Peyer's patch (tissue), 4 donors: ENCODE measurements around the gene RIOK3. TPM values are rescaled to one million over a fixed set of nuclear protein-coding genes. Genes with fewer than 3 reads are reported as not detected.
"Not testable (repeated sequence)": the region's sequence is repeated elsewhere in the genome, so short reads cannot be mapped to it uniquely, and the experiment has no call there.

Experiments
- DNase-seq, 3 donors: peaks; one replicate each; pipeline ENCODE4 v3.0.0-alpha.2; 2017 to 2019
- H3K27ac ChIP-seq, 4 donors: fragments of 200-600 bp; sonication (generic); one replicate each; pipeline ENCODE4 v1.5.1; 2016 to 2019
- H3K27me3 ChIP-seq, 2 donors: fragments of 200-600 bp; sonication (generic); one replicate each; pipeline ENCODE4 v1.5.1; 2019
- H3K36me3 ChIP-seq, 3 donors: fragments of 200-600 bp; sonication (generic); one replicate each; pipeline ENCODE4 v1.5.1; 2016 to 2019
- H3K4me1 ChIP-seq, 4 donors: fragments of 200-600 bp; sonication (generic); one replicate each; pipeline ENCODE4 v1.5.1; 2016 to 2019
- H3K4me3 ChIP-seq, 4 donors: fragments of 200-600 bp; sonication (generic); 1 replicate in 3 of 4; 2 replicates in 1 of 4; pipeline ENCODE4 v1.5.1; 2016 to 2019; ENCODE audit warnings: mild to moderate bottlenecking in 1 of 4
- H3K9me3 ChIP-seq, 4 donors: fragments of 200-600 bp; sonication (generic); one replicate each; pipeline ENCODE4 v1.5.1; 2016 to 2019; ENCODE audit warnings: mild to moderate bottlenecking in 1 of 4
- POLR2A ChIP-seq, 2 donors: fragments of 450-650 bp; IDR thresholded peaks; one replicate each; pipeline ENCODE4 v1.5.1; 2017; ENCODE audit warnings: antibody characterized with exemption in 2 of 2, mild to moderate bottlenecking in 2 of 2, moderate library complexity in 2 of 2
- total RNA-seq, 4 donors: library from RNA; depleted of rRNA; stranded (reverse); fragments of >200 nt; gene quantifications; one replicate each; pipeline ENCODE4 v1.1.0, GENCODE V29; 2016
- TF ChIP-seq, protein P1 (sequence below), 6 experiments: fragments of 450-650 bp in 4 of 6; fragments of 200-600 bp in 2 of 6; sonication (generic) in 1 of 6; IDR thresholded peaks; one replicate each; pipeline ENCODE4 v1.5.1; 2017 to 2019; ENCODE audit warnings: antibody characterized with exemption in 6 of 6, mild to moderate bottlenecking in 3 of 6, moderate library complexity in 1 of 6

Gene RIOK3
- total RNA-seq, 4 donors from 2014 or later, result 66.0 to 262 (median 160) TPM

DNA sequence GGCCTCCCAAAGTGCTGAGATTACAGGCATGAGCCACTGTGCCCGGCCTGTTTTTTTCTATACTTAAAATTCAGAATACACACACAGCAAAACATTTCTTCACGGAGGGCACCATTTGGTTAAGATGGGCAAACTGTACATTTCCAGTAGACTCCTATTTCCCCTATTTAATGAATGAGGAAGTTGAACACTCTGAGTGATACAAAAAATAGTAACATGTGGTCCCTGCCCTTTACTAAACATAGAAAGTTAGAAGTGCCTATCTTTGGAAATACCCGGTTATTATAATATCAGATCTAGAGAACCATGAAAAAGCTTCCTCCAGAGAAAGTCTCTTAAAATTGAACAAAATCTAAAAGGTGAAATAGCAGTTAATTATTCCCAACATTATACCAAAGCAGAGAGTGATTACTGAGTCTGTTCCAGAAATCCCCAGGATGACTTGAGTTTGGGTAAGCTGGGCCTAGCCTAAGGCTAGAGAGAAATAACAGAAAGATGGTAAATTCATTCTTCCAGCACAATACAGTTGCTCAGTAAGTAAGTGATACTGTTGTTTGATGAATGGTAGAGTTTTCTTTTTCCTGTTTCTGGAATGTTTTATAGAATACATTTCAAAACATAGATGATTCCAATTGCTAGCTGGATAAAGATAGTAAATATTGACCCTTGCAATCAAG, 26.9 kb downstream of the RIOK3 start:
- TF ChIP-seq POLR2A (IDR thresholded peaks at IDR 0.05), result no peak
- TF ChIP-seq, protein P1, sequence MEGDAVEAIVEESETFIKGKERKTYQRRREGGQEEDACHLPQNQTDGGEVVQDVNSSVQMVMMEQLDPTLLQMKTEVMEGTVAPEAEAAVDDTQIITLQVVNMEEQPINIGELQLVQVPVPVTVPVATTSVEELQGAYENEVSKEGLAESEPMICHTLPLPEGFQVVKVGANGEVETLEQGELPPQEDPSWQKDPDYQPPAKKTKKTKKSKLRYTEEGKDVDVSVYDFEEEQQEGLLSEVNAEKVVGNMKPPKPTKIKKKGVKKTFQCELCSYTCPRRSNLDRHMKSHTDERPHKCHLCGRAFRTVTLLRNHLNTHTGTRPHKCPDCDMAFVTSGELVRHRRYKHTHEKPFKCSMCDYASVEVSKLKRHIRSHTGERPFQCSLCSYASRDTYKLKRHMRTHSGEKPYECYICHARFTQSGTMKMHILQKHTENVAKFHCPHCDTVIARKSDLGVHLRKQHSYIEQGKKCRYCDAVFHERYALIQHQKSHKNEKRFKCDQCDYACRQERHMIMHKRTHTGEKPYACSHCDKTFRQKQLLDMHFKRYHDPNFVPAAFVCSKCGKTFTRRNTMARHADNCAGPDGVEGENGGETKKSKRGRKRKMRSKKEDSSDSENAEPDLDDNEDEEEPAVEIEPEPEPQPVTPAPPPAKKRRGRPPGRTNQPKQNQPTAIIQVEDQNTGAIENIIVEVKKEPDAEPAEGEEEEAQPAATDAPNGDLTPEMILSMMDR (IDR thresholded peaks at IDR 0.05), result no peak
- H3K9me3 ChIP-seq, result no peaks in the 10 kb centered on the region
- H3K27ac ChIP-seq, result peak overlapping the region in 1 of 4 donors; percentile 53
- H3K27me3 ChIP-seq, result no peaks in the 10 kb centered on the region
- H3K4me3 ChIP-seq, result no peak overlapping the region
- no peak for DNase-seq
- H3K4me1 ChIP-seq, result no peaks in the 10 kb centered on the region
- peaks cover 0 to 85% (median 2%) of the 10 kb centered on the region in 3 donors for H3K36me3 ChIP-seq

DNA sequence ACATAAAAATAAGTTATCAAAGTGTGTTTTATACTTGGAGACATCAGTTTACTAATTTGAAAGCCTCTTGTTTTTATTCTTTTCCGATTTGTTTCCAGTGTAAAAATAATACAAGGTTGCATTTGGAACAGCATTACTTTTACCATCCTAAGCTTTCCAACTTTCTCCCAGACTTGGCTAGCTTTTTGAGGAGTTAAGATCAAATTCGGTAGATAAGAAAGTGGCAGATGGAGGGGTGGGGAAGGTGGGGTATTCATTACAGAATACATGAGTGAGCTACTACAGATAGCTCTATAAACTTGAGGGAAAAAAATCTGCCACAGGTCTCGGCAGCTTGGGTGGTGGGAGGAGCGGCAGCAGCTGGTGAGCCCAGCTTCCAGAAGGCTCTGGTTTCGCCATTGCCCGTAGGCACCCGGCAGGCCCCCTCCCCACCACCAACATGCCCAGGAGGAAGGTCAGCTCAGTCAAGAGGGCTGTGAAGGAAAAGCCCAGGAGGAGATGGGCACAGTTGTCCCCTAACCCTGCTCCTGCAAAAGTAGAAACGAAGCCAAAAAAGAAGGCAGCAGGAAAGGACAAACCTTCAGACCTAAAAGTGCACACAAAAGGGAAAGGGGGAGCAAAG, 31.6 kb downstream of the RIOK3 start:
- no peak for TF ChIP-seq POLR2A (IDR thresholded peaks at IDR 0.05)
- TF ChIP-seq, protein P1 (IDR thresholded peaks at IDR 0.05), result no peak

DNA sequence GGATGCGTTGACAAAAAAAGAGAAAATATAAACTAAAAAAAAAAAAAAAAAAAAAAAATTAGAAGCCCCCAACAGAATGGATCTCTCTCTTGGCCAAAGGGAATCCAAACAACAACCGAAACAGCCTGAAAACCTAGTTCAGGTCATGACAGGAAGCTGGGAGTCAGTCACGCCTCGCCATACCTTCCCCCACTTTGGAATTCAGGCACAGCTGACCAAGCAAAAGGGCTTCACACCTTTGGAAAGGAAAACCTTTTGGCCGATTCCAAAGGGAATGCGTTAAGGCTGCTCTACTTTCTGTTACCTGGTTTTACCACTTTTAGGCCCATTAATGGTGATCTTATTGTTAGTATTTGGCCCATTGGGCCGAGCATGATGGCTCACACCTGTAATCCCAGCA, 32.3 kb downstream of the RIOK3 start:
- DNase-seq, result no peak
- Histone ChIP-seq H3K4me1 (no peaks in the 10 kb centered on the region), H3K36me3 (peaks cover 0 to 31% (median 0%) of the 10 kb centered on the region in 3 donors), H3K27me3 (no peaks in the 10 kb centered on the region), H3K27ac (no peak overlapping the region), H3K9me3 (no peaks in the 10 kb centered on the region), H3K4me3 (no peak overlapping the region)
- no peak for TF ChIP-seq POLR2A (IDR thresholded peaks at IDR 0.05)
- TF ChIP-seq, protein P1 (IDR thresholded peaks at IDR 0.05), result no peak

More for the DNA sequence above, 31.6 kb downstream of the RIOK3 start:
- no peak overlapping the region for H3K4me3 ChIP-seq
- no peaks in the 10 kb centered on the region for H3K27me3 ChIP-seq
- no peaks in the 10 kb centered on the region for H3K9me3 ChIP-seq
- no peaks in the 10 kb centered on the region for H3K4me1 ChIP-seq
- no peak overlapping the region for H3K27ac ChIP-seq
- peaks cover 0 to 38% (median 0%) of the 10 kb centered on the region in 3 donors for H3K36me3 ChIP-seq
- DNase-seq, result no peak

DNA sequence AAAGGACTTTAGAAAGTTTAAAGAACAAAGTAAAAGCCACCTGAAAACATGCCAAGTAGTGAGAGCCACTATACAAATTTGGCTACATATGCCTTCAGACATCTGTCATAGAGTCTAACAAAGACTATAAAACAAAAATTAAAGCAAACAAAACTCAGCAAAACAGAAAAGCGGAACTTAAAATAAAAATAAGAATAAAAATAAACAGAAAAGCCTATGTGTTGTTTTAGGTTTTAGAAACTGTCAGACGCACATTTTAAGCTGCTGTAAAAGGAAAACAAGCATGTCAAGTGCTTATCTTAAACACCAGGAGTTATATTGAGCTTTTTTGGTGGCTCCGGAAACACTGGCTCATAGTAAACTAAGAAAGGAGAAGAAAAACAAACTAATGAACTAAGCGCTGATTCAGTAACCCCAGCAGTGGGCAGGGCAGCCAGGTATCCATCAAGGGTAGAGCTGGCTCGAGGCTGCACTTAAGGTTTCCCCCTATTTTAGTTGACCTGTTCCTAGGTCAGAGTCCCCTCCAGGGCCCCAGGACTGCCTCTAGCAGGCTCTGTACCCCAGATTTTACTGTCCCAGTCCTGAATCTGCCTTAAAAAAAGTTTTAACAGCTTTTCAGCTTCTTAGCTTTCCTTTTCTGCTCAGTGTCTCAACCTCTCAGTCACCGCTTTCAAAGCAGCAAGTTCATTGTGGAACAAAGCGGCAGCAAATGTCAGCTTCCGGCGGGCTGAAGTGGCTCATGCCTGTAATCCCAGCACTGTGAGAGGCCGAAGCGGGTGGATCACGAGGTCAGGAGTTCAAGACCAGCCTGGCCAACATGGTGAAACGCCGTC, 34.9 kb downstream of the RIOK3 start:
- Histone ChIP-seq H3K4me1 (no peaks in the 10 kb centered on the region), H3K27ac (peak overlapping the region; percentile 34 to 83 (median 62)), H3K36me3 (peaks cover 0 to 6% (median 0%) of the 10 kb centered on the region in 3 donors), H3K27me3 (no peaks in the 10 kb centered on the region), H3K9me3 (no peaks in the 10 kb centered on the region), H3K4me3 (peak overlapping the region in 3 of 4 donors; percentile 8 to 36 (median 14))
- peak in 2 of 3 donors; percentile 57 to 69 for DNase-seq
- TF ChIP-seq, protein P1 (IDR thresholded peaks at IDR 0.05), result no peak
- TF ChIP-seq POLR2A (IDR thresholded peaks at IDR 0.05), result no peak

DNA sequence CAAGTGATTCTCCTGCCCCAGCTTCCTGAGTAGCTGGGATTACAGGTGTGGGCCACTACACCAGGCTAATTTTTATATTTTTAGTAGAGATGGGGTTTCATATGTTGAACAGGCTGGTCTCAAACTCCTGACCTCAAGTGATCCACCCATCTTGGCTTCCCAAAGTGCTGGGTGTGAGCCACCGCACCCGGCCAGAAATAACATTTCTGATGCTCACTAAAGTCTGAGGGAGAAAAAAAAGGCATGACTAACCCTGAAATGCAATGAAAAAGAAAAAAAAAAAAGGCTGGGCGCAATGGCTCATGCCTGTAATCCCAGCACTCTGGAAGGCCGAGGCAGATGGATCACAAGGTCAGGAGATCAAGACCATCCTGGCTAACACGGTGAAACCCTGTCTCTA, 36.5 kb downstream of the RIOK3 start:
- DNase-seq, result not testable (repeated sequence)

More for the DNA sequence above, 36.5 kb downstream of the RIOK3 start:
- not testable (repeated sequence) for H3K36me3 ChIP-seq, H3K27ac ChIP-seq, H3K4me1 ChIP-seq, H3K9me3 ChIP-seq, H3K4me3 ChIP-seq, H3K27me3 ChIP-seq
